KG1 (cell line): Measurements from ENCODE around the gene BCR.
"Not testable (repeated sequence)": the region's sequence is repeated elsewhere in the genome, so short reads cannot be mapped to it uniquely, and the experiment has no call there.

Experiments
- DNase-seq: peaks from one replicate; lab custom pipeline; 2025; lab: John Stamatoyannopoulos, UW

The BCR gene

GRCh38 chr22:23316596-23316995 lies 136.3 kb downstream of the BCR start:
- not testable (repeated sequence) for DNase-seq

GRCh38 chr22:23318316-23318715 lies 138.0 kb downstream of the BCR start:
- not testable (repeated sequence) for DNase-seq

DNA sequence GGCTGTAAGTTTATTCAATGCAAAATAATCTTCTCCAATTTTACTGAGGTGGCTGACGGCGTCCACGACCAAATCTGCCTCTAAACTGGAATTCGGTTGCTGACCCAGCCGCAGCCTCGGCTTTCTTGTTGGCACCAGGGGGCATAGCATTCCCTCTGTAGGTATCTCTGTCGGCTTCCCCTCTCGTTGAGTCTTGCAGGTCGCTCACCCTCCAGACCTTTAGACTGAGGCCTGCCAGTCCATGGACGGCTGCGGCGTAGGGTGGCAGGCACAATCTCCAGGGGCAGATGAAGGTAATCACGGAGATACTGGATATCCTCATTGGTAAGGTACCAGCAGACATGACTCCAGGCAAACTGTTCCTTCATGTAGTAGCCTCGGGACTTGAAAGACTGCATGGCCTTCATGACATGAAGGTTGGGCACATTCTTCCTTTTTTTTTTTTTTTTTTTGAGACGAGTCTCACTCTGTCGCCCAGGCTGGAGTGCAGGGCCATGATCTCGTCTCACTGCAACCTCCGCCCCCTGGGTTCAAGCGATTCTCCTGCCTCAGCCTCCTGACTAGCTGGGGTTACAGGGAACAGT lies 142.3 kb downstream of the BCR start:
- not testable (repeated sequence) for DNase-seq

DNA sequence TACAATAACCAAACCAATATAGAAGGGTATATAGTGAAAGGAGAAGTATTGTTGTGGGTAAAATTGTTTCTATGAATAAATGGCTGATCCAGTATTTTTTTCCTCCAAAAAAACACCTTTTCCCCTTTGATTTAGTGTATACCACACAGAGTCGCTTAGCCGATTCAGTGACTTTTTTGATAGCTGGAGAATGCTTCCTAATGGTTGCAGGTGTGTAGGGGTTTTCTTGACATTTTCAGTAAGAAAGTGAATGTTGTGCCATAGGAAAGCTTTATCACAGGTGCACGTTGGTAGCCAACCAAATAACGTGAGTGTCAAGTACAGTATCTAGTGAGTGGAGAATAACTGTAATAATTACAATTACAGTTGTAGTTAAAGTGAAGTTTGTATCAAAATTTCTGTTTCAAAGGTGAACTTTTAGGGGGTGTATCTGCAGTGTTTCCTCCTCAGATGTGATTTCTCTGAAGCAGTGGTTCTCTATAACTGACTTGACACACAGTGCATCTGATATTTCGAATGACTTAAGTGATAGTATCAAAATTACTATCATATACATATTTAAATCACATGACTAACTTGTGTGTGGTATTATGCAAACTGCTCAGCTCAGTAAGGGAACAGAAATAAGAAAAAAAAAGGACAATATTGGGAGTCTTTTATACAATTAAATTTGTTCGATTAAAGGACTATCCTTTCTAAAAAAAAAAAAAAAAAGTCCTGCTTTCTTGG lies 143.8 kb downstream of the BCR start:
- not testable (repeated sequence) for DNase-seq

DNA sequence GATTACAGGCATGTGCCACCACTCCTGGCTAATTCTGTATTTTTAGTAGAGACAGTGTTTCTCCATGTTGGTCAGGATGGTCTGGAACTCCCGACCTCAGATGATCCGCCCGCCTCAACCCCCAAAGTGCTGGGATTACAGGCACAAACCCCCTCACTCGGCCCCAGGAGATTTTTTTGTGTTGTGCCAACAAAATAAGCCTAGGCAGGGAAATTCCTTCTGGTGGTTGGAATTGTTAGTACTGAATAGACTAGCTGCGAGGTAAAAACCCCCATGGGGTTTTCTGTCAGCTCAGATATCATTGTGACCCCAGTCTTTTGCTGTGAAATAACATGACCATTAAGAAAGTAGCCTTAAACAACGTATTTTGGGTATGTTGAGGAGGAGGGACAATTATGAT lies 144.9 kb downstream of the BCR start:
- no peak for DNase-seq

DNA sequence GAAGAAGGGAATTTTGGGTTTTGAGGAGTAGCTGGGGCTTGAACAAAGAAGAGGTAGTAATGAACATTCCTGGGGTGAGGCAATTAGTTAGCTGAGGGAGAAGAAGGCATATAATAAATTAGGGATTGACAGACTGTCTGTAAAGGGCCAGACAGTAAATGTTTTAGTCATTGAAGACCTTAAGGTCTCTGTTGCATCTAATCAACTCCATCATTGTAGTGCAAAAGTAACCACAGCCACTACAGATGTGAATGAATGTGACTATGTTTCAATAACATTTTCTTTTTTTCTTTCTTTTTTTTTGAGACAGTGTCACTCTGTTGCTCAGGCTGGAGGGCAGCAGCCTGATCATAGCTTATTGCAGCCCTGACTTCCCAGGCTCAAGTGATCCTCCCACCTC lies 153.5 kb downstream of the BCR start:
- not testable (repeated sequence) for DNase-seq

GRCh38 chr22:23337672-23338071 lies 157.4 kb downstream of the BCR start:
- DNase-seq = not testable (repeated sequence)

DNA sequence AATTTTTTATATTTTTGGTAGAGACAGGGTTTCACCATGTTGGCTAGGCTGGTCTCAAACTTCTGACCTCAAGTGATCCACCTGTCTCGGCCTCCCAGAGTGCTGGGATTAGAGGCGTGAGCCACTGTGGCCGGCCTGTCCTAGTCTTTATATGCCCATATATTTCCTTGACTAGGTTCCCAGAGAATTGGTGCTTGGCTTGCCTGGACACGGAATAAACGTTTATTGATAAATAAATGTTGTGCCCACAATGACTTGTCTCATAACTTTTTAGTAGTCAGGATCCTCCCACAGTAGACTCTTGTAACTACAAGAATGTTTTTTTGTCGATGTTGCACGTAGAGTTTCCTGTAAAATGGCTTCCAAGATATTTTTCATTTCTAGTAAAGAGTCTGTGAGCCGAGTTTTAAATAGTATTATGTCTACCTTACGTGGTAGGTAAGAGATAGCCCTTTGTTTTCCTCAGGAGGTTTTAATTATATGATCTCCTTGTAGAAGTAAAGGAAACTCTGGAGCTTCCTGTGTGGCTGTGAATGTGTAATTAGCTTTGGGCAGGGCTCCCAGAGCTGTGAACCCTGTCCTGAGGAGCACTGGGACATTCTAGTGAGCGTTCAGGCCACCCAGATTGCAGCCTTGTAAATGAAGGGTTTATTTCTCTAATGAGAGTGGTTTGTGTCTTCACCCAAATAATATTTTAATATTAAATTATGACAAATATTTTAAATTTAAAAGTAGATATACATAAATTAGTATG lies 161.8 kb downstream of the BCR start:
- not testable (repeated sequence) for DNase-seq

- DNase-seq = no peak
Measured at GRCh38 chr22:23351321-23351720, 171.0 kb downstream of the BCR start.

GRCh38 chr22:23353004-23353403 lies 172.7 kb downstream of the BCR start:
- DNase-seq = no peak

DNA sequence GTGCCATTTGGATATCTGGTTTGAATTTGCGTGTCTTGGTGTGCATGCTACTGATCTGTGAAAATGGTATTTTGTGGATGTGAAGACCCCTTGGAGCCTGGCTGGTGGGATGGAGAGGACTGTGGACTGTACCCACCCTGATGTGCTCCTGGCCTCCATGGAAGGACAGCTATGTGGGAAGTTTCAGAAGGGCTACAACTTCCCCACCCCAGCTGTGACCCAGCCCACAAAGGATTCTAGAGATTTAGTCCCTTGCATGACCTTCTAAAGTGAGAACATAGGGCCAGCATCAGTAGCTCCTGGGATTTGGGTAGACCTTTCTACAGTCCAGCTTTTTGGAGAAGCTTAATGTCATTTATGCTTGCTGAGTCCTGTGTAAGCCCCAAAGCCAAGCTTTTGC lies 173.4 kb downstream of the BCR start:
- no peak for DNase-seq

DNA sequence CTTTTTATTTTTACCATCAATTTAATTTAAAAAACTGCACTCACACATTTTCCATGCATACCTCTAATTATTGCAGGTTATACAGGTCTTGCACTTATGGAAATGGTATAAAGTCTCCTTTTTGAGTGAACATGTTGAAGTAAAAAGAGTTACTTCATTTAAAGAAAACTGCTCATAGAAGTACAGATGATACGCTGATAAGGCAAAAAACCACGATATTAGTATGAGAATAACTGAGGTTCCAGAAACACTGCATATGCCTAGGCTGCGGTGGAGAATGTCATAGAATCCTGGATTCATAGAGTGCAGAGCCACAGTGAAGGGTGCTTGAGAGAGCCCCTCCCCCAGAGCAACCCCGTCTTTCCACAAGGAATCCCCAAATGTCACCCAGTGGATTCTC lies 175.8 kb downstream of the BCR start:
- DNase-seq = no peak

DNA sequence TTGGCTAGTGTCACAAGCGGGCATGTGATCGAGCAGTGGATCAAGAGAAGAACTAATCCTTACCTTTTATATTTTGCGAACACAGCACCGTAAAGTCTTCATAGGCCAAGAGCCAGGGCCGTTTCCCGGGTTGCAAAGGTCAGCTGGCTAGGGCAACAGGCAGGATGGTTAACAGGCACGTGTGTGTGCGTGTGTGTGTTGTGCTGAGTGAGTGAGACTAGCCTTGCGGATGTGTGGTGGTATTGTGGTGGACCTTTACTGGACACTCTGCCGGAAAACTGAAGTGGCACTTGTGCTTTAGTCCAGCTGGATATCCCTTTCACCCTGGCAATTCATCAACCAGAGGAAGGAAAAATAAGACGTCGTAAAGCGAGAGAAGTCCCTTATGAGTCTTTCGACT lies 176.7 kb downstream of the BCR start:
- DNase-seq = no peak

- no peak for DNase-seq
Measured at GRCh38 chr22:23359583-23360123, 179.3 kb downstream of the BCR start.

- DNase-seq = no peak
Measured at GRCh38 chr22:23361676-23362075, 181.4 kb downstream of the BCR start.

- DNase-seq = no peak
Measured at GRCh38 chr22:23363683-23364082, 183.4 kb downstream of the BCR start.

- DNase-seq = no peak
Measured at GRCh38 chr22:23364389-23364788, 184.1 kb downstream of the BCR start.

GRCh38 chr22:23365524-23365923 lies 185.2 kb downstream of the BCR start:
- DNase-seq = no peak

GRCh38 chr22:23365961-23366360 lies 185.7 kb downstream of the BCR start:
- DNase-seq = no peak

GRCh38 chr22:23367196-23367595 lies 186.9 kb downstream of the BCR start:
- not testable (repeated sequence) for DNase-seq
